LNCAP (cell line): ENCODE measurements around the gene SLC14A1.
A peak's percentile ranks its signal among the peaks of the same experiment; 100 is the strongest.

Source experiments
- CTCF ChIP-seq: fragments of 450-650 bp; IDR thresholded peaks from 2 replicates; pipeline ENCODE4 v1.5.1; 2017; ENCODE audit warnings: mild to moderate bottlenecking

The SLC14A1 gene

GRCh38 chr18:45702708-45703265 lies 21.2 kb upstream of the SLC14A1 start:
- TF ChIP-seq CTCF = no peak

GRCh38 chr18:45708831-45709230 lies 15.2 kb upstream of the SLC14A1 start:
- no peak for TF ChIP-seq CTCF

GRCh38 chr18:45712061-45712460 lies 11.9 kb upstream of the SLC14A1 start:
- no peak for TF ChIP-seq CTCF

- no peak for TF ChIP-seq CTCF
Measured at GRCh38 chr18:45713239-45713638, 10.7 kb upstream of the SLC14A1 start.

GRCh38 chr18:45715212-45715780 lies 8.7 kb upstream of the SLC14A1 start:
- no peak for TF ChIP-seq CTCF

GRCh38 chr18:45719106-45719505 lies 4.9 kb upstream of the SLC14A1 start:
- no peak for TF ChIP-seq CTCF

GRCh38 chr18:45722899-45723298 lies 1.1 kb upstream of the SLC14A1 start:
- peak; percentile 75 for TF ChIP-seq CTCF

GRCh38 chr18:45724601-45725000 lies 620 bp downstream of the SLC14A1 start:
- no peak for TF ChIP-seq CTCF
